ENCODE data around the gene LAMA3. TPM values are rescaled to one million over a fixed set of nuclear protein-coding genes. Genes with fewer than 3 reads are reported as not detected.

Gene LAMA3
- total RNA-seq, 1 donor = 2.4 TPM

DNA sequence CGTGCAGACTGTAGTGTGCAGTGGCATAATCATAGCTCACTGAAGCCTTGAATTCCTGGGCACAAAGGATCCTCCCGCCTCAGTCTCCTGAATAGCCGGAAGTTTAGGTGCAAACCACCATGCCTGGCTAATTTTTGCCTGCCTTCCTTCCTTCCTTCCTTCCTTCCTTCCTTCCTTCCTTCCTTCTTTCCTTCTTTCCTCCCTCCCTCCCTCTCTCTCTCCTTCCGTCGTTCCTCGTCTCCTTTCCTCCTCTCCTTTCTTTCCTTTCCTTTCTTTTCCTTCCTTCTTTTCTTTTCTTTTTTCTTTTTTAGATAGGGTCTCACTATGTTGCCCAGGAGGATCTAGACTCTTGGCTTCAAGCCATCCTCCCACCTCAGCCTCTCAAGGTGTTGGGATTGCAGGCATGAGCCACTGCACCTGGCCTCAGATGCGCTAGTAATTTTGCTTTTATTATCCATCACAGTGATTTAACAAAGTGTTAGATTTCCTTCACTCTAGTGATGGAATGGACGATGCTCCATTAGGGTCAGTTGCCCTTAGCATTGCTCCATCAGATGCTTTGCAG lies 20.0 kb upstream of the LAMA3 start:
- DNase-seq (ENCODE audit: low read depth in 2 of 3, low spot score in 2 of 3) = no peak

DNA sequence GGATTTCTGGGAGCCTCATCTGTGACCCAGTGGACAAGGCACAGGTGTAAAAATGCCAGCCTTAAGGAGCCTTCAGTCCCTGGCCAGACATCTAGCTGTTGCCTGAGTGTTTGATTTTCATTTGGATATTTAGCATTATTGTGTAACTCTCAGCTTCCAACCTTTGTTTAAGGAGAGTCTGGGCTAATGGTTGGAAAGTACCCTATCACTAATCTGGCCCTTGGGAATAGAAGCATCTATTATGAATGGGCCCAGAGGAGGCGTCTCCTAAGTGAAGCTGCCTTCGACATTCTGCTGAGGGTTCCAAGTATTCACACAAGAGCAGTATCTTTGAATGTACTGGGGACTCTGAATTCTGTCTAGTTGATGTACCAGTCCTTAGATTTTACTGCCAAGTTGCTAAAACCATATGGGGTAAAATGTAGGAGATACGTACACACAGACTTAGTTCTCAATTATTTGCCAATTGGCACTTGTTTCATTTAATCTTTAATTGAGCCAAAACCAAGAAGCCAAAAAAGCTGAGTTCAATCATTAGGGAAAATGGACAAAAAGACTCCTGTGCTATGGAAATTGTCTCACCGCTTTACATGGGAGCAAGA lies 19.3 kb upstream of the LAMA3 start:
- DNase-seq (ENCODE audit: low read depth in 2 of 3, low spot score in 2 of 3) = no peak

- DNase-seq (ENCODE audit: low read depth in 2 of 3, low spot score in 2 of 3) = no peak
These were observed 17.7 kb upstream of the LAMA3 start for GRCh38 chr18:23671564-23671963.

DNA sequence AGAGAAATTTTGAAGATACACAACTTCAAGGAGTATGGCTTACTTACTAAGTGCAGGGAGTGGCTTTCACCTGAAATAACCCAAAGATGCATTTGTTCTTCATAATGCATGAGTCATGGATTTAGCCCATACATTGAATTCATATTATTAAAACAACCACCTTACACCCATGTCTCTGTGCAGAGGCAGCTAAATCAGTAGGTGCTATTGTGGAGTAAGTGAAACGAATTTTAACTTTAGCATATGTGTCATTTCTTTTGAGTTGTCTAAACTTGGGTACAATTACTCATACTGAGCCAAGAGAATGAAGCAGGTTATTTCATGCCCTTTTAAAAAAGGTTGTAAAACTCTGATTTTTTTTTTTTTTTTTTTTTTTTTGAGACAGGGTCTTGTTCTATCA lies 15.5 kb upstream of the LAMA3 start:
- no peak for DNase-seq (ENCODE audit: low read depth in 2 of 3, low spot score in 2 of 3)

DNA sequence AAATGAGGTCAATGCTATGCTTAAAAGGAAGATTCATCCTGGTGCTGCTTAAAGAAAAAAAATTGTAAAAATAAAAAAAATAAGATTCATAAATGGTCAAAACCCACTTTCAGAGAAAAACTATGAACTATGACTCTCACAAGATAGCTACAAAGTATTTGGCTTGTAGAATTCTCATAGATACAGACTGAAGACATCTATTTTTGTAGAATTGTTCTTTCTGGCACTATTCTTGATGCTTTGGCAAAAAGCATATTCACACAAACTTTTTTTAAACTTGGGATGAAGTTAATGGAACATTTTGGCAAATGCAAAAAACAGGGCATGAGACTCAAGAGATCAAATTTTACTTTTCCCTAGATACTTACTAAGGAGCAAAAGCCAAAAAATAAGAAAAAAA lies 14.0 kb upstream of the LAMA3 start:
- DNase-seq (ENCODE audit: low read depth in 2 of 3, low spot score in 2 of 3) = no peak

DNA sequence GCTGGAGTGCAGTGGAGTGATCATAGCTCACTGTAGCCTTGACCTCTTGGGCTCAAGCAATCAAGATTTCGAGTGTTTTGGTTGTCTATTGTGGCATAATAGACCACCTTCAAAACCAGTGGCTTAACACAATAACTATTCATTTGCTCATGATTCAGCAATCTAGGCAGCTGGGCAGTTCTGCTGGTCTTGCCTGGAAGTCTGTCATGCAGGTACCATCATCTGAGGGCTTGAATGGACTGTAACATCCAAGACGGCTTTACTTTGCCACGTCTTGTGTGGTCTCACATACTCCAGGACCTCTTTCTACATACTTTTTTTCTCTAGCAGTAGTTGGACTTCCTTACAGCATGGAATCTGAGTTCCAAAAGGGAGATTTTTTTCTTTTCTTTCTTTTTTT lies 13.4 kb upstream of the LAMA3 start:
- DNase-seq (ENCODE audit: low read depth in 2 of 3, low spot score in 2 of 3) = no peak

DNA sequence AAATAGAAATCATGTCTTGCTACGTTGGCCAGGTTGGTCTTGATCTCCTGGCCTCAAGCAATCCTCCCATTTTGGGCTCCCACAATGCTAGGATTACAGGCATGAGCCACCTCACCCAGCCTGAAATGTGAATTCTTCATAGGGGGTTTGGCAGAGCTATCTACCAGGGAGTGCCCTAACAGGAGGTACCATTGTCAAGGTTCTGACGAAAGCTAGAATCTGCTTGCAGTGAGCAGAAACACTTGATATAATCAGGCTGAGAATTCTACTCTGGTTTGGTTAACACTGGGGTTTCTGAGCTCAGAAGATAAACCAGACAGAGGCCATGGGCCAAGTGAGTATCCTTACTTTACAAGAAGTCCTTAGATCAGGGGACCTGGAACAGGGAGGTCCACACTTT lies 7.2 kb upstream of the LAMA3 start:
- no peak for DNase-seq (ENCODE audit: low read depth in 2 of 3, low spot score in 2 of 3)

GRCh38 chr18:23682472-23682871 lies 6.8 kb upstream of the LAMA3 start:
- no peak for DNase-seq (ENCODE audit: low read depth in 2 of 3, low spot score in 2 of 3)

- DNase-seq (ENCODE audit: low read depth in 2 of 3, low spot score in 2 of 3) = no peak
These were observed 6.1 kb upstream of the LAMA3 start for GRCh38 chr18:23683155-23683554.

GRCh38 chr18:23683671-23684070 lies 5.6 kb upstream of the LAMA3 start:
- DNase-seq (ENCODE audit: low read depth in 2 of 3, low spot score in 2 of 3) = no peak

GRCh38 chr18:23684515-23685197 lies 4.6 kb upstream of the LAMA3 start:
- DNase-seq (ENCODE audit: low read depth in 2 of 3, low spot score in 2 of 3) = no peak

DNA sequence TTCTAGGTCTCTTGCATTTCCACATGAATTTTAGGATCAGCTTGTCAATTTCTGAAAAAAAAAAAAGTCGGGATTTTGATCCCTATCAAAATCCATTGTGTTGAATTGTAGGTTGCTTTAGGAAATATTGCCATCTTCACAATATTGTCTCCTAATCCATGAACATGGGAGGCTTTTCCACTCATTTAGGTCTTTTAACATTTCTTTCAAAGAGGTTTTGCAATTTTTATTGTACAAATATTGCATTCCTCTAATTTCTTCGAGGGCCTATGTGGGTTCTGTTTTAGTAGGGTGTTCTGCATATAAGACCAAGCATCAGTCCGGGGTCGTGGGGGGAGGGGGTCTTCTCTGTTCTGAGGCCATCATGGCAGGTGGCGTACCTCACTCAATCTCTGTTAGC lies 725 bp upstream of the LAMA3 start:
- no peak for DNase-seq (ENCODE audit: low read depth in 2 of 3, low spot score in 2 of 3)

DNA sequence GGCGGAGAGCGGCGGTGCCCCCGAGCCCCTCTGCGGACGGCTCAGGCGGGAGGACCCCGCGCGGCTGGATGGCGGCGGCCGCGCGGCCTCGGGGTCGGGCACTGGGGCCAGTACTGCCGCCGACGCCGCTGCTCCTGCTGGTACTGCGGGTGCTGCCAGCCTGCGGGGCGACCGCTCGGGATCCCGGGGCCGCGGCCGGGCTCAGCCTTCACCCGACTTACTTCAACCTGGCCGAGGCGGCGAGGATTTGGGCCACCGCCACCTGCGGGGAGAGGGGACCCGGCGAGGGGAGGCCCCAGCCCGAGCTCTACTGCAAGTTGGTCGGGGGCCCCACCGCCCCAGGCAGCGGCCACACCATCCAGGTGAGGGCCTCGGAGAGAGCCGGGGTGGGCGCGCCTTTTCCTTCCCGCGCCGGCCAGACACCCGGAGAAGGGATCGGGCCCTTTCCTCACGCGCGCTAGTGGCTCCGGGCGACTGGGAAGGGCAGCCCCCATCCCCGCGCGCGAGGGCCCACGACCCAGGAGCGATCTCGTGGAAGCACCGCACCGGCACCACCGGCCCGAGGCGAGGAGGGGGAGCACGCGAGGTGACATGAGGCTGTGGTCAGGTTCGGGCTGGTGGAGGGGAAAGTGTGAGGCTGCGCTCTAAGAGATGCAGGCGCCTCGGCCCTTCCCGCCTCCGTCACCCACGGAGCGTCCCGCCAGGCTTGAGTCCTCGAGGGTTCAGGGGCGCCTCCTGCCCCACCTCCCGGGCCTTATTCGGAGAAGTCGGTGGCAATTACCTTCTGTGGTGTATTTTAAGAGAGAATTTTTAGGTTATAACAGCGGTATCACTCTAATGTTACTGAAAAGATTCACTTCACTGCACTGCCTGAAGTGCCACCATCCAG lies 607 bp downstream of the LAMA3 start:
- peak in 1 of 3 donors; percentile 29 for DNase-seq (ENCODE audit: low read depth in 2 of 3, low spot score in 2 of 3)

DNA sequence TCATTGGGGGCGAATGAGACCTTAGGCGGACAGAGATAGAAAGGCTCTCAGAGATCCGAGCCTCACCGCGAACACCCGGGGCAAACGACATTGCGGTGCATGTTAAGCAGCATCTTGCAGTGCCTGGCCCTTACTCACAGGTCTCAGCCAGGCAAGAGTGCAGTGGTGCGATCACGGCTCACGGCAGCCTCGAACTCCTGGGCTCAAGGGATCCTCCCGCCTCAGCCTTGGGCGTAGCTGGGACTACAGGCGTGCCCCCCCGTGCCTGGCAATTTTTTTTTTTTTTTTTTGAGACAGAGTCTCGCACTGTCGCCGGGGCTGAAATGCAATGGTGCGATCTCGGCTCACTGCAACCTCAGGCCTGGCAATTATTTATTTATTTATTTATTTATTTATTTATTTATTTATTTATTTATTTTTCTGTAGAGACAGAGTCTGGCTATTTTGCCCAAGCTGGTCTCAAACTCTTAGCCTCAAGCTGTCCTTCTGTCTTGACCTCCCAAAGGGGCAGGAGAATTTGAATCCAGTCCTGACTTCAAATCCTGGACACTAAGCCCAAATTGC lies 1.3 kb downstream of the LAMA3 start:
- peak in 1 of 3 donors; percentile 32 for DNase-seq (ENCODE audit: low read depth in 2 of 3, low spot score in 2 of 3)

DNA sequence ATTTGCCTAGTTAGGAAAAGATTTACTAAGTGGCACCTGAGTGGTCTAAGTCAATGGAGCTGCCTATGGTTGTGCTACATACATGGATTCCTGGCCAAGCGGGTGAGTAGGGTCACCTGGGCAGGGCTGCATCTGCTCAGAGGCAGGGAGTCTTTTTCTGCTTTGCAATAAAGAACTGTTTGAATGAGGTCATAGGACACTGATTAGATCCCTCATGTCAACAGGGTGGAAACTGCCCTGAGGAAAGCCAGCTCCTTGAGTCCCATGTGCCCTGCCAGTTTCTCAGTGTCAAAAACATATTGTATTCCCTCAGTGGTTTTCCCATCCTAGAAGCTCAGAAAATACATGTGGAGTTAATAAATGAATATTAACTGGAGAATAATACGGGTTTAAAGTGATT lies 4.6 kb downstream of the LAMA3 start:
- no peak for DNase-seq (ENCODE audit: low read depth in 2 of 3, low spot score in 2 of 3)

- DNase-seq (ENCODE audit: low read depth in 2 of 3, low spot score in 2 of 3) = no peak
These were observed 5.6 kb downstream of the LAMA3 start for GRCh38 chr18:23694637-23695430.

DNA sequence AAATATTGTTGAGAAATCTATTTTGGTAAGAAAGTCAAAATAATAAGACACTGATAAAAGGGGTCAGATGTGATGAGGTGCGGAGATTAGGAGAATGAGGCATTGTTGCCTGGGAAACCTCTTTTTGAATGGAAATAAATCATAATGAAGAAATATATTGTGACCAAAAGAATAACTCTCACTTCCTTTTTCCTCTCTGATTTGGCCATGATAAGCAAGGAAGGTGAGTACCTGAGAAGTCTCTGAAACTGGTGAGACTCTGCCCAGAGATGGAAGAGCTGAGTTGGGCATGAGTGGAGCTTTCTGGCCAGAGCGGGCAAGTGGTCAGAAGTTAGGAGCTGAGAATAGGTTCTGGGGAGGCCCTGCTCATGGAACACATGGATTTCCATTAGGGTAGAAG lies 11.8 kb downstream of the LAMA3 start:
- DNase-seq (ENCODE audit: low read depth in 2 of 3, low spot score in 2 of 3) = no peak

- DNase-seq (ENCODE audit: low read depth in 2 of 3, low spot score in 2 of 3) = no peak
These were observed 12.4 kb downstream of the LAMA3 start for GRCh38 chr18:23701544-23702064.

- DNase-seq (ENCODE audit: low read depth in 2 of 3, low spot score in 2 of 3) = no peak
These were observed 13.4 kb downstream of the LAMA3 start for GRCh38 chr18:23702606-23703005.
